GM18520 (cell line): ENCODE measurements around the gene OR6P1.

Experiments used
- ATAC-seq: cut with Tn5 transposase; IDR thresholded peaks from one replicate; pipeline ENCODE4 v1.9.1; 2021; ENCODE audit not compliant: unreplicated experiment

OR6P1 gene

DNA sequence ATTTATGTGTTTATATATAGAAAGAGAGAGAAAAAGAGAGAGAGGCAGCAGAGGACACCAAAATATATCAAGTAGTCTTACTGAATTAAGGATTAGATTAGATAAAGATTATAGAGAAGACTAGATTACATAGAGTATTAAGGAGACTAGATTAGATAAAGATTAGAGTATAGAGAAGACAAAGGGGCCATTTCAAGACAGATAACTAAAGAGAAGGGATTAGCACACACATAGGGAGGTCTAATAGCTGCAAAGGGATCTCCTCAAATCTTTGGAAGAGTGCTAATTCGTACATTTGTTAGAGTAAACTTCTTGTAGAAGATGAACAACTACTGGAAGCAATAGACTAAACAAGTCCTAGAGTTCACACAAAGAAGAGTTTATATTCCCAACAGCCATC is 50.4 kb downstream of the OR6P1 start:
- ATAC-seq = no peak

DNA sequence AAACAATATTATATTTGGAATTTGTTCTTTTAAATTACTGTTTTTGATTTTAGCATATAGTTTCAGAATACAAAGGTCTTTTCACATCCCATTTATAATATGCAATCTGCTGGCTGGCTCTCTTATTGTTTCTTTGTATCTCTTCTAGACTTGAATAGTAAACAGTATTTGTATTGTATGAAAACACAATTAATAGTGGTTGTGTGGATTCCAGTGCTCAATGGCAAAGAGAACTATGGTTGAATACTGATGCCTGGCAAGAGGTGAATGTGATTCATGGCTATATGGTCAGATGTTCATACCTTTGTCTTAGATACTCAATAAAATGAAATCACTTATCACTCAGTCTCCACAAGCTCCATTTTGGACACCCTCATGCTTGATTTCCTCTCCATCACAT is 53.4 kb downstream of the OR6P1 start:
- no peak for ATAC-seq
